ENCODE measurements around the gene AKT3.
"Not testable (repeated sequence)": the region's sequence is repeated elsewhere in the genome, so short reads cannot be mapped to it uniquely, and the experiment has no call there.

- not testable (repeated sequence) for TF ChIP-seq CTCF, POLR2AphosphoS5 (IDR thresholded peaks at IDR 0.05)
Observed at GRCh38 chr1:243649530-243649929, 200.5 kb downstream of the AKT3 start.

Data from upper lobe of left lung (tissue), 4 donors.